ENCODE data around the gene LANCL3.

GRCh38 chrX:37580080-37580479 lies 8.6 kb downstream of the LANCL3 start:
- TF ChIP-seq CTCF (conservative IDR thresholded peaks at IDR 0.05; ENCODE audit: low read depth, low read length) (no peak), EZH2 (IDR thresholded peaks at IDR 0.05; ENCODE audit: low read length, unreplicated experiment) (no peak), EZH2phosphoT487 (IDR thresholded peaks at IDR 0.05; ENCODE audit: borderline replicate concordance, low read length) (no peak)

Data from PC-3 (cell line).